ENCODE measurements around the gene PDE4D. TPM values are rescaled to one million over a fixed set of nuclear protein-coding genes. Genes with fewer than 3 reads are reported as not detected.
"Not testable (repeated sequence)": the region's sequence is repeated elsewhere in the genome, so short reads cannot be mapped to it uniquely, and the experiment has no call there.

The PDE4D gene
- total and polyA plus RNA-seq, 10 of the 15 experiments (the other 5 are each of a cell fraction or from before 2014, with no cell fraction given), result 0.87 to 4.1 (median 2.2) TPM

- TF ChIP-seq IRF4 (IDR thresholded peaks at IDR 0.05; ENCODE audit: low read depth, low read length) (peak; percentile 64; the same call in 1 of the 2 replicates), CEBPB (IDR thresholded peaks at IDR 0.05; ENCODE audit: borderline replicate concordance in 1 of 2, low read depth in 2 of 2, low read length in 2 of 2) (no peak), SIX5 (IDR thresholded peaks at IDR 0.05; ENCODE audit: low read depth, low read length, severe bottlenecking) (no peak), YBX1 (IDR thresholded peaks at IDR 0.05) (no peak), MTA2 (IDR thresholded peaks at IDR 0.05; ENCODE audit: low read depth) (peak; percentile 78), NFYA (IDR thresholded peaks at IDR 0.05; ENCODE audit: borderline replicate concordance, low read depth, low read length) (no peak), RFX5 (IDR thresholded peaks at IDR 0.05; ENCODE audit: low read depth, low read length) (no peak)
Measured at GRCh38 chr5:59380350-59380951, 513.1 kb downstream of the PDE4D start (continued).

- SMC1A ChIA-PET (ENCODE audit: uncharacterized antibody, unreplicated experiment), result interaction anchor here (1.0 kb wide), 1 partner anchor 190 kb away, joined by 3 read pairs; no protein-coding TSS in a partner anchor
- H3K4me3 ChIP-seq; H3K79me2 ChIP-seq (ENCODE audit: control insufficient read depth, insufficient read depth, low read length); POLR2A ChIA-PET; H3K9ac ChIP-seq (ENCODE audit: control insufficient read depth, insufficient read depth, low read length); intact Hi-C loops (cut with micrococcal nuclease; ENCODE audit: unreplicated experiment); H3K4me1 ChIP-seq (ENCODE audit: control insufficient read depth, insufficient read depth, low read length); H2AFZ ChIP-seq (ENCODE audit: control insufficient read depth, low read depth, low read length); H4K20me1 ChIP-seq (ENCODE audit: control insufficient read depth, insufficient read depth); BruUV-seq (replicated peaks); H3K9me3 ChIP-seq (replicated peaks; ENCODE audit: control insufficient read depth, insufficient read depth, low read length); H3K36me3 ChIP-seq (ENCODE audit: control insufficient read depth in 2 of 2, insufficient read depth in 2 of 2, low read length in 1 of 2); FAIRE-seq; H3K27ac ChIP-seq (ENCODE audit: control insufficient read depth, insufficient read depth); ATAC-seq; RAD21 ChIA-PET (ENCODE audit: unreplicated experiment); H3K4me2 ChIP-seq (ENCODE audit: control insufficient read depth, insufficient read depth); H3K27me3 ChIP-seq (replicated peaks in 1 of 2; ENCODE audit: control insufficient read depth in 2 of 2, insufficient read depth in 2 of 2, low read length in 1 of 2); DNase-seq (ENCODE audit: low read depth, low spot score): not testable (repeated sequence)
- WGBS (ENCODE audit: insufficient coverage, insufficient replicate concordance, low lambda C conversion rate, missing lambda C conversion rate), result 0% methylated on average over 1 of the region's 1 CpG
- in situ Hi-C loops (cut with MboI), result loop anchor here (10.0 kb wide), 1 partner anchor 479 kb away; no protein-coding TSS in a partner anchor
- CTCF ChIA-PET, result interaction anchor here (1.7 kb wide), 1 partner anchor 185 kb away, joined by 5 read pairs; no protein-coding TSS in a partner anchor
Measured at GRCh38 chr5:59374036-59374435, 519.5 kb downstream of the PDE4D start.

All from GM12878 (cell line).